Measurements from ENCODE around the gene EEFSEC. TPM values are rescaled to one million over a fixed set of nuclear protein-coding genes. Genes with fewer than 3 reads are reported as not detected.

EEFSEC gene
- total RNA-seq, 1 donor from 2014 or later: 12.2 TPM

DNA sequence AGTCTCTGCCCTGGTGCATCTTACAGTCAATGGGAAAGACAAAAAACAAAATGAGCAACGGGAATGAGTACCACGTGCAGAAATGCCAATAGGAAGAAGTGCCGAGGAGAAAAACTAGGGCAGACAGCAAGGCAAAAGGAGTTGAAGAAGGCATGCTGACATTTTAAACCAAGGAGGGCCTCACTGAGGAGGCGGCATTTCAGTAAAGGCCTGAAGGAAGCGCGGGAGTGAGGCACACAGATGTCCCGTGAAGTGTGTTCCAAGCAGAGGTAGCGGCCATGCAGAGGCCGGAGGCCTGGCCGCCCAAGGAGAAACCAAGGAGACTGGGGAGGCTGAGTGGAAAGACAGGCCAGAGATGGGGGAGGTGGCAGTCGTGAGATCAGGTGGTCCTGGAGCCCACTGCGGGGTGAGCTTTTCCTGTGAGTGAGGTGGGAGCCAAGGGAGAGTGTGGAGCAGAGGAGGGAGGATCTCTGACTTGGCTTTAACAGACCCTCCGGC lies 278.6 kb downstream of the EEFSEC start:
- Mint-ChIP-seq H3K27me3 (ENCODE audit: low read depth) (peaks cover 63% of the 10 kb centered on the region), H3K4me3 (ENCODE audit: unreplicated experiment) (peak overlapping the region; percentile 62), H3K36me3 (ENCODE audit: low read depth) (no peaks in the 10 kb centered on the region), H3K27ac (ENCODE audit: unreplicated experiment) (no peak overlapping the region), H3K4me1 (ENCODE audit: low read depth) (peaks cover 12% of the 10 kb centered on the region), H3K9me3 (ENCODE audit: low read depth) (peaks cover 5% of the 10 kb centered on the region)
- TF ChIP-seq CTCF (IDR thresholded peaks at IDR 0.05): no peak
- no peak for DNase-seq (ENCODE audit: low spot score)

GRCh38 chr3:128432301-128432970 lies 279.2 kb downstream of the EEFSEC start:
- Mint-ChIP-seq H3K4me3 (ENCODE audit: unreplicated experiment) (peak overlapping the region; percentile 62), H3K9me3 (ENCODE audit: low read depth) (peaks cover 5% of the 10 kb centered on the region), H3K27me3 (ENCODE audit: low read depth) (peaks cover 64% of the 10 kb centered on the region), H3K36me3 (ENCODE audit: low read depth) (no peaks in the 10 kb centered on the region), H3K27ac (ENCODE audit: unreplicated experiment) (no peak overlapping the region), H3K4me1 (ENCODE audit: low read depth) (peaks cover 12% of the 10 kb centered on the region)
- no peak for TF ChIP-seq CTCF (IDR thresholded peaks at IDR 0.05)
- no peak for DNase-seq (ENCODE audit: low spot score)

DNA sequence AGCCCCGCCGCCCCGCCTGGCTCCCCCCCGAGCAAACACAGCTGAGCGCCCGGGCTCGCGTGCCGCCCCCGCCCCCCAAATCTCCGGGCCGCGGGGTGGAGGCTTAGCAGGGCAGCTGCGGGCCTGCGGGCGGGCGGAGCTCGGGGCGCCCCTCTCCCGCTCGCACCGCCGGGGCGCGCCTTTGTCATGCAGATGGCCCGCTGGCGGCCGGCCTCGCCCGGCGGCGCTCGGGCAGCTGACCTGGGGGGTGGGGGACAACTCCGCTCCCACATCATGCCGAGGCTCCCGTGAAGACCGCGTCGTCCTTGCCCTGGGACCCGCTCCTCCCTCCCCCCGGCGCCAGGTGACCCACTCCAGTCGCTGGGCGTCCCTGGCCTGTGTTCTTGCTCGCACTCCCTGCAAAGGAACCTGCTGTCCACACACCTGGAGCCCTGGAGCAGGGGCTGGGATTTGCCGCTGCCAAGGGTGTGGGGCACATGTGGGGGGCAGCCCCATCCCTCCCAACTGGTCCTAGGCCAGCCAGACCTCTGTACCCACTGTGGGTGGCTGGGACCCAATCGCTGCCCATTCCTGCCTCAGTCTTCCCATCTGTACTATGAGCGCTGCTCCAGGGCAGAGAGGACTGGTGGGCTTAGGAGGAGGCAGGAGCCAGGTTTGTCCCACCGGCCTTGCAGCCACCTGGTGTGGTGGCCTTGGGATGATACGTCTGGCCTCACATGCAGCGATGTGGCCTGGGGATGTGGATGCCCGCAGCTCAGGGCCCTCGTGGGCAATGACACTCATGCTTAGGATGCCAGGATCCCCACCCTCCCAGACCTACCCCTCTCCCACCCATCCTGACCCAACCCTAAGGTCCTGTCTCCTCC lies 279.9 kb downstream of the EEFSEC start:
- H3K4me3 Mint-ChIP-seq (ENCODE audit: unreplicated experiment): peak overlapping the region; percentile 35
- H3K27ac Mint-ChIP-seq (ENCODE audit: unreplicated experiment): no peak overlapping the region
- no peak for DNase-seq (ENCODE audit: low spot score)
- H3K27me3 Mint-ChIP-seq (ENCODE audit: low read depth): peaks cover 60% of the 10 kb centered on the region
- H3K4me1 Mint-ChIP-seq (ENCODE audit: low read depth): peaks cover 12% of the 10 kb centered on the region
- H3K36me3 Mint-ChIP-seq (ENCODE audit: low read depth): no peaks in the 10 kb centered on the region
- peaks cover 5% of the 10 kb centered on the region for H3K9me3 Mint-ChIP-seq (ENCODE audit: low read depth)
- TF ChIP-seq CTCF (IDR thresholded peaks at IDR 0.05): no peak

GRCh38 chr3:128433837-128434165 lies 280.5 kb downstream of the EEFSEC start:
- TF ChIP-seq CTCF (IDR thresholded peaks at IDR 0.05): no peak
- DNase-seq (ENCODE audit: low spot score): no peak
- peaks cover 5% of the 10 kb centered on the region for H3K9me3 Mint-ChIP-seq (ENCODE audit: low read depth)
- no peak overlapping the region for H3K27ac Mint-ChIP-seq (ENCODE audit: unreplicated experiment)
- no peak overlapping the region for H3K4me3 Mint-ChIP-seq (ENCODE audit: unreplicated experiment)
- peaks cover 12% of the 10 kb centered on the region for H3K4me1 Mint-ChIP-seq (ENCODE audit: low read depth)
- no peaks in the 10 kb centered on the region for H3K36me3 Mint-ChIP-seq (ENCODE audit: low read depth)
- H3K27me3 Mint-ChIP-seq (ENCODE audit: low read depth): peaks cover 59% of the 10 kb centered on the region

DNA sequence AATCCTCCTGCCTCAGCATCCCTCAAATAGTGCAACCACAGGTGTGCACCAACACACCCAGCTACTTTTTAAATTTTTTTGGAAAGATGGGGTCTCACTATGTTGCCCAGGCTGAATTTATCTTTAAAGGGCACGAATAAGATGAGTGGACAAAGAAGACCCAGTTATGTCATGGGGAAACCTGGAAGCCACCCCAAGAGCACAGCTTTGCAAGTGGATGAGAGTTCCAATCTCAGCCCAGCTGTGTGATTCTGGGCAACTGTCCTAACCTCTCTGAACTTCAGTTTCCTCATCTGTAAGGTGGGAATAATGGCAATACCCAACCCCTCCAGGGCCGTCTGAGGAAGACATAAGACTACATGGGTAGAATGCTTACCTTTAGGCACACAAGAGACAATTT lies 281.2 kb downstream of the EEFSEC start:
- Mint-ChIP-seq H3K27ac (ENCODE audit: unreplicated experiment) (no peak overlapping the region), H3K36me3 (ENCODE audit: low read depth) (no peaks in the 10 kb centered on the region), H3K9me3 (ENCODE audit: low read depth) (peaks cover 5% of the 10 kb centered on the region), H3K4me3 (ENCODE audit: unreplicated experiment) (no peak overlapping the region), H3K4me1 (ENCODE audit: low read depth) (peaks cover 19% of the 10 kb centered on the region), H3K27me3 (ENCODE audit: low read depth) (peaks cover 65% of the 10 kb centered on the region)
- DNase-seq (ENCODE audit: low spot score): no peak
- no peak for TF ChIP-seq CTCF (IDR thresholded peaks at IDR 0.05)

All from chondrocyte (in vitro differentiated cells).